ENCODE results near the gene SOAT1.
"Not testable (repeated sequence)": the region's sequence is repeated elsewhere in the genome, so short reads cannot be mapped to it uniquely, and the experiment has no call there.

Gene SOAT1

GRCh38 chr1:179293340-179294327 lies at the start of gene SOAT1:
Gene SOAT1 (plus strand): TSS chr1:179293797. CDS start chr1:179302685, 8,888 bp downstream.
- DNase-seq (ENCODE audit: low spot score), result peak; percentile 95

DNA sequence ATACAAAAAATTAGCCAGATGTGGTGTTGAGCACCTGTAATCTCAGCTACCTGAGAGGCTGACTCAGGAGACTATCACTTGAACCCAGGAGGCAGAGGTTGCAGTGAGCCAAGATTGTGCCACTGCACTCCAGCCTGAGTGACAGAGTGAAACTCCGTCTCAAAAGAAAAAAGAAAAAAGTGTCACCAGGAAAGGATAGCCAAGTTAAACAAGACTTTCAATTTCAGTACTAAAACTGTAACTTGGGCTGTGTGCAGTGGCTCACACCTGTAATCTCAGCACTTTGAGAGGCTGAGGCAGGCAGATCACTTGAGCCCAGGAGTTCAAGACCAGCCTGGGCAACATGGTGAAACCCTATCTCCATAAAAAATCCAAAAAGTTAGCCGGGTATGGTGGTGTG lies 48.2 kb upstream of the SOAT1 start:
- not testable (repeated sequence) for DNase-seq (ENCODE audit: low spot score)

DNA sequence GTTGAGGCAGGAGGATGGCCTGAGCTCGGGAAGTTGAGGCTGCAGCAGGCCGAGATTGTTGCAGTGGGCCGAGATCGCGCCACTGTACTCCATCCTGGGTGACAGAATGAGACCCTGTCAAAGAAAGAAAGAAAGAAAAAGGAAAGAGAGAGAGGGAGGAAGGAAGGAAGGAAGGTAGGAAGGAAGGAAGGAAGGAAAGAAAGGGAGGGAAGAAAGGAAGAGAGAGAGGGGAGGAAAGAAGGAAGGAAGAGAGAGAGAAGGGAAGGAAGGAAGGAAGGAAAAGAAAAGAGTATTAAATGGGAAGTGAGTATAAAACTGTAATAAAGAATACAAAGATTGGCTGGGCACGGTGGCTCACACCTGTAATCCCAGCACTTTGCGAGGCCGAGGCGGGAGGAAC lies 45.7 kb upstream of the SOAT1 start:
- no peak for DNase-seq (ENCODE audit: low spot score)

DNA sequence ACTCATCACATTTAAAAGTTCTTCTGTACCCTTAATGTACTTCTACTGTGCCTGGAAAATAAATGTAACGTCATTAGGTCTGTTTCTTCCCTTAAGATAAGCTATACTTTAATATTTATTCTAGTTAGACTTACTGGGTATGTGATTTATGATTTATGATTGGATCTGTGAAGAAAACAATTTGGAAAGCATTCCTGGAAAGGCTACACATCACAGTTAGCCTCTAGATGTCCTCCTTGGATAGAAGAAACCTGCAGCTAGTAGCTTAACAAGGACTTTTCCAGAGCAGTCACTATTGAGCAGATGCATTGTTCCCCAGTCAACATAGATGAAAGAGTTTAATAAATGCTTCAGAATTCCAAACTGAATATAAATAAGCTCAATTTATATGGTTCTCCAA lies 41.9 kb upstream of the SOAT1 start:
- DNase-seq (ENCODE audit: low spot score), result peak; percentile 47

DNA sequence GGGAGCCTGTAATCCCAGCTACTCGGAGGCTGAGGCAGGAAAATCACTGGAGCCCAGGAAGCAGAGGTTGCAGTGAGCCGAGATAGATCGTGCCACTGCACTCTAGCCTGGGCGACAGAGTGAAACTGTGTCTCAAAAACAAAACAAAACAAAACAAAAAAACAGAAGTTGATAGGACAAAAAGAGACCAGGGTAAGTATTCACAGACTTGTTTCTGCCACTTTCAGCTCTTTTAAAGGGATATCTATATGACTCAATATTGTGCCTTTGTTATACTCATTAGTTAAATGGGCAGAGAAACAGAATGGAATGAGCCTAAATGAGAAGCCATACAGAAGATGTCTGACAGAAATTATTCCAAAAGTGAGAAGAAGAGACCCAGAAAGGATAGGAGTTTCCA lies 41.0 kb upstream of the SOAT1 start:
- DNase-seq (ENCODE audit: low spot score), result no peak

DNA sequence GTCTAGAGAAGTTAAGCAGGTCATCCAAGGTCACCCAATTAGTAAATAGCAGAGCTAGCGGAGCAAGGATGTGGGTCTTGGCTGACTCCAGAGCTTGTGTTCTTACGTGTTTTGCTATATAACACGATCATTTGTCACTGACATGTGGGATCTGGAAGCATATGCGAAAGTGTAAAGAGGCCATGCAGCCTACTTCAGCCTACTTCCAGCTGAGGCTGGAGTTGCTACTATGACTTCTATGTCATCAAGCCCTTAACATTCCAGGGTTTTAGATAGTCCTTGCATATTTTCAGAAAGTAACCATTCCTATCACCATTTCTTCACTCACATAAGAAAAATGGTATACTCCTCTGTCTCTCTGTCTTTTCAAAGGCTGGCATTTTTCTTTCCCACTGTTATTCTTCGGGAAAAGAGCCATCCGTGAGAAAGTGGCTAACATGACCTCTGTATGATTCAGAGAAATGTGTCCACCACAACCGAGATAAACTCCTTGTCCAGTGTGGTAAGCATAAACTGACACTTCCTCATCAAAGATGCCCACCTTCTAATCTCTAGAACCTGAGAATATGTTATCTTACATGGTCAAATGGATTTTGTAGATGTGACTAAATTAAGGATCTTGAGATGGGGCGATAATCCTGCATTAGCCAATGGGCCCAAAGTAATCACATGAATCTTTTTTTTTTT lies 40.2 kb upstream of the SOAT1 start:
- no peak for DNase-seq (ENCODE audit: low spot score)

- no peak for DNase-seq (ENCODE audit: low spot score)
Measured at GRCh38 chr1:179262183-179262582, 31.4 kb upstream of the SOAT1 start.

GRCh38 chr1:179263121-179263520 lies 30.5 kb upstream of the SOAT1 start:
- no peak for DNase-seq (ENCODE audit: low spot score)

DNA sequence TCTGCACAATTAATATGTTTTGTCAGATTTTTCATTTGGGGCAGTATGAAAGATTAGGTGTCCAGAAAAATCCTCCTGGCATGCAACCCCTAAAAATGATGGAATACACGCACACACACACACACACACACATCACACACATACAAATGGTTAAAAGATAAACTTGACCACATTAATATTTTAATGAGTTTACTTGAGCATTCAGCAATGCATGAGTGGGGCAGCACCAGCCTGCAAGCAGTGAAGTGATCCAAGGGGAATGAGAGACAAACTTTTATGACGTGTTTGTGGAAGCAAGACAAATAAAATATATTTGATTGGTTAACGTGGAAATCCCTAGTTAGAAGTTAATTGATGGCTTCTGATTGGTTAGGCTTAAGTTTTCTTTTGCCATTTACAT lies 29.1 kb upstream of the SOAT1 start:
- no peak for DNase-seq (ENCODE audit: low spot score)

DNA sequence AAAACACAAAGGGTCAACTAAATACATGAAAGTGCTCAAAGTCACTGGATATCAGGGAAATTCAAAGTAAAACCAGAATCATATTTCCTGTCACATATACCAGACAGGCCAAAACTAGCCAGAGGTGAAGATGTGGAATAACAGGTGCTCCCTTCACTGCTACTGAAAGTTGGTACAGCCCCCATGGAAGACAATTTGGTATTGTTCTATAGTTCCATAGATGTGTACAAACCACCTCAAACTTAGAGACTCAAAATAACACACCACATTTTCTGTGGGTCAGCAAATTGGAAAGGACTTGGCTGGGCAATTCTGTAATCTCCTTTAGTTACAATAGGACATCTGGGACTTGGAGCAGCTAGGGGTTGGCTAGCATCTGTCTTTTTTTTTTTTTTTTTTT lies 24.5 kb upstream of the SOAT1 start:
- DNase-seq (ENCODE audit: low spot score), result no peak

DNA sequence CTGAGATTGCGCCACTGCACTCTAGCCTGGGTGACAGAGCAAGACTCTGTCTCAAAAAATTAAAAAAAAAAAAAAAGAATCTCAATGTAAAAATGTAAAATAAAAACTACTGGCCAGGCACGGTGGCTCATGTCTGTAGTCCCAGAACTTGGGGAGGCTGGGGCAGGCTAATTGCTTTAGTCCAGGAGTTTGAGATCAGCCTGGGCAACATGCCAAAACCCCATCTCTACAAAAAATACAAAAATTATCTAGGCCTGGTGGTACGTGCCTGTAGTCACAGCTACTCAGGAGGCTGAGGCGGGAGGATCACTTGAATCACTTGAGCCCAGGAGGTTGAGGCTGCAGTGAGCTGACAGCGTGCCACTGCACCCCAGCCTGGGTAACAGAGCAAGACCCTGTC lies 19.2 kb upstream of the SOAT1 start:
- DNase-seq (ENCODE audit: low spot score), result not testable (repeated sequence)

DNA sequence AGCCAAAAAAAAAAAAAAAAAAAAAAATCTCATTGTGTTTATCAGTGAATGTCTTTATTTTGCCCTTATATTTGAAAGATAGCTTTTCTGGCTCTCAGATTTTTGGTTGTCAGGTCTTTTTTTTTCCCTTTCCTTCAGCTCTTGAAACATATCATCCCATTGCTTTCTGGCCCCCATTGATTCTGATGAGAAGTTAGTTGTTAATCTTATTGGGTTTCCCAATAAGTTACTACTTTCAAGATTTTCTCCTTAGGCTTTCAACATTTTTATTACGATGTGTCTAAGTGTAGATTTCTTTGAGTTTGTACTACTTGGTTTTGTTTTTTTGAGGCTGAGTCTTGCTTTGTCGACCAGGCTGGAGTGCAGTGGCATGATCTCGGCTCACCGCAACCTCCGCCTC lies 14.7 kb upstream of the SOAT1 start:
- DNase-seq (ENCODE audit: low spot score), result no peak

DNA sequence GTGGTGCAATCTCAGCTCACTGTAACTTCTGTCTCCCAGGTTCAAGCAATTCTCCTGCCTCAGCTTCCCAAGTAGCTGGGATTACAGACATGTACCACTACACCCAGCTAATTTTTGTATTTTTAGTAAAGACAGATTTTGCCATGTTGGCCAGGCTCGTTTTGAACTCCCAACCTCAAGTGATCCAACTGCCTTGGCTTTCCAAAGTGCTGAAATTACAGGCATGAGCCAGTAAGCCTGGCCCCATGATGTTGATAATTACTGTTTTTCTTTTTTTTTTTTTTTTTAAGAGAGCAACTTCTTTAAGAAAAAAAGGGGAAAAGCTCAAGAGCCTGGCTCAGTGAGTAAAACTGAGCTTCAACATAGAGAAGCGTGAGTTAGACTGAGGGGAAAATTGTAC lies 9.6 kb upstream of the SOAT1 start:
- no peak for DNase-seq (ENCODE audit: low spot score)

DNA sequence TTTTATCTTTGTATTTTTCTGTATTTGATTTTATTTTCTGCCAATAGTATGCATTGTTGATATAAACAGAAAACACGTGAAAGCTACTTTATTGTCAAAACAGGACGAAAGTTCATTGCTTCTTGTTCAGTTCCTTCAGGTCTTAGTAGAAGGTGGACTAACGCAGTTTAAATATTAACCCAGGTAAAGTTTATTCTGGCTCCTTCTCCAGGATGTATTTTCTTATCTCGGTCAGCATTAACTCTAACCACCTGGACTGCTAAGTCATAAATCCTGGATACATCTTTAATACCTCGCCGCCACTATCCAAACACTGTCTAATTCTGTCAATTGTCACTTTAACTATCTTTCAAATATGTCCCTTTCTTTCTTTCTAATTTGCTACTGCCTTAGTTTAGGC lies 5.7 kb upstream of the SOAT1 start:
- DNase-seq (ENCODE audit: low spot score), result no peak

GRCh38 chr1:179288977-179289376 lies 4.6 kb upstream of the SOAT1 start:
- no peak for DNase-seq (ENCODE audit: low spot score)

GRCh38 chr1:179295164-179295755 lies 1.7 kb downstream of the SOAT1 start:
- no peak for DNase-seq (ENCODE audit: low spot score)

DNA sequence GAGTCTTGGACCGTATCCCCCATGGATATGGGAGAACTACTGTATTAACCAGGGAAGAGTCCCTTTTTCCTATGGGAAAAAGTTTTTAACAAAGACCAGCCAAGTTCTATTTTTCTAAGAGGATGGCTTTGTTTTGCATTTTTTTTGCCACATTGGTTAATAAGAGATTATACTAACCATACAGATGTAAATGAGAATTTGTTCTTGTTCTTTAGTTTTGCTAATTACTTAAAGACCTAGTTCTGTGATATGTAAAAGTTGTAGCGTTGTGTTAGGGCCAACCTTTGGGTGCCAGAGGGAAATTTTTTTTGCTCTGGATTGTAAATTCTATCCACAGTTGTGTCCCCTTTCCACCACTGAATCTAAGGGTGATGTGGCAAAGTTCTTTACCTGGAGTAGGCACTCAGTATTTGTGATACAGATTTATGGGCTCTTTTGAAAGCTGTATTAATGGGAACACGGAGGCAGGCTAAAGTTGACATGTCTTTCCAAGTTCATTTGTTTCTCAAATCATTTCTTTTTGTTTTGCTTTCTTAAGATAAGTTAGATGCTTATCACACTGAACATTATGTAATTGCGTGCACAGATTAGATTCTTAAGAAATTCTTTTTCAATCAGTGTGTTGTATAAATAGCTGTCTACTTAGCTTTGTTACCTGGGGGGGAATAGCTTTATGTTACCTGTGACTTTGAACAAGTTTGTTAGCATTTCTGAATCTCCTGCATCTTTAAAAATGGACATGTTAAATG lies 2.9 kb downstream of the SOAT1 start:
- DNase-seq (ENCODE audit: low spot score), result no peak

DNA sequence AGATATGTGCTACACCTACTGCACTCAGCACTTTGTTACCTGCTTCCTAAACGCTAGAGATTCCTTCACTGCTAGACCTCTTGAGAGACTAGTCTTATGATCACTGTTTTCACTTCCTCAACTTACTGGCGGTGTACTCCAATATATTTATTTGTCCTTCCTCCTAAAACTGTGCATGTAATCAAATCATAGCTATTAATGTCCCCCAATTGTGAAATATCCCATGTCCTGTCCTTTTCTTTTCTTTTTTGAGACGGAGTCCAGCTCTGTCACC lies 3.4 kb downstream of the SOAT1 start:
- DNase-seq (ENCODE audit: low spot score), result peak; percentile 47

GRCh38 chr1:179298952-179299351 lies 5.4 kb downstream of the SOAT1 start:
- no peak for DNase-seq (ENCODE audit: low spot score)

DNA sequence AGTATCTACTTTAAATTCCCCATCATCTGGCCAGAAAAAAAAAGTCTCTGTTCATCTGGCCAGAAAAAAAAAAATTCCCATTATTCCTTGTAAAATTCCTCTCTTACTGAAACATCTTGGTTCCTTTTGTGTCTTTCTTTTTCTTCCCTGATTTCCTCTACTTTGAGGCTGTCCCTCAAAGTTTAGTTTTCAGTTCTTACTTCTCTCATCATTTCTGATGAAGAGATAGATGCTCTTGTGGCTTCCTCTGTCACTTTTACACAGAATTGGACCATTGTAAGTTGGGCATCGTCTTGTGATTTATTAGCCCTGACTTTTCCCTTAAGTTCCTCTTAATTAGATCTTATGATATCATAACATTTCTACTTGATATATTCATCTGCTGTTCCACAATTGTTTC lies 6.5 kb downstream of the SOAT1 start:
- no peak for DNase-seq (ENCODE audit: low spot score)

DNA sequence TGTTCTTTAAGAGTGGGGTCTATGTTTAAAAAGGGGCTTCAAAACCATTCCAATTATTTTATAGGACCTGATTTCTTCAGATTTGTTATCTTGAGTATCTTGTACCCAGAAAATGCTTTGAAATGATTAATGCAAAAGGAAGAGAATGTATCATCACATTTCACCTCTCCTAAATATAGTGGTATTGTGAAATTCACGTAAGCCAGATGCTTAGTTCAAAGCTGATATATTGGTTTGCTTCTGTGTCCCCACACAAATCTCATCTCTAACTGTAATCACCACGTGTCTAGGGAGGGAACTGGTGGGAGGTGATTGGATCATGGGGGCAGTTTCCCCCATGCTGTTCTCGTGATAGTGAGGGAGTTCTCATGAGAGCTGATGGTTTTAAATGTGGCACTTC lies 8.5 kb downstream of the SOAT1 start:
- no peak for DNase-seq (ENCODE audit: low spot score)

- no peak for DNase-seq (ENCODE audit: low spot score)
Measured at GRCh38 chr1:179303200-179303785, 9.7 kb downstream of the SOAT1 start.
